Chondrocyte (in vitro differentiated cells): ENCODE results near the gene DEGS2. TPM values are rescaled to one million over a fixed set of nuclear protein-coding genes. Genes with fewer than 3 reads are reported as not detected.
"Not testable (repeated sequence)": the region's sequence is repeated elsewhere in the genome, so short reads cannot be mapped to it uniquely, and the experiment has no call there.

Experiments
- DNase-seq: peaks from one replicate; pipeline ENCODE4 v3.0.0; 2021; ENCODE audit warnings: mixed read lengths, low spot score
- H3K27ac Mint-ChIP-seq: one replicate; pipeline ENCODE4 v1.8.0; 2021; ENCODE audit warnings: mild to moderate bottlenecking, moderate library complexity, mixed read lengths; ENCODE audit not compliant: unreplicated experiment
- H3K27me3 Mint-ChIP-seq: 2 replicates; pipeline ENCODE4 v1.8.0; 2021; ENCODE audit warnings: low read depth, mixed read lengths
- H3K36me3 Mint-ChIP-seq: 2 replicates; pipeline ENCODE4 v1.8.0; 2021; ENCODE audit warnings: low read depth, mixed read lengths
- H3K4me1 Mint-ChIP-seq: 2 replicates; pipeline ENCODE4 v1.8.0; 2021; ENCODE audit warnings: low read depth, mild to moderate bottlenecking, mixed read lengths
- H3K4me3 Mint-ChIP-seq: one replicate; pipeline ENCODE4 v1.8.0; 2021; ENCODE audit warnings: mild to moderate bottlenecking, moderate library complexity, mixed read lengths; ENCODE audit not compliant: unreplicated experiment
- H3K9me3 Mint-ChIP-seq: 2 replicates; pipeline ENCODE4 v1.8.0; 2021; ENCODE audit warnings: low read depth, mixed read lengths
- CTCF ChIP-seq: fragments of 200-600 bp; sonication (generic); IDR thresholded peaks from 2 replicates; pipeline ENCODE4 v1.5.0; 2021; ENCODE audit warnings: antibody characterized with exemption, mild to moderate bottlenecking, moderate library complexity
- total RNA-seq: library from RNA; stranded (reverse); gene quantifications from 3 replicates; pipeline ENCODE4 v1.2.1, GENCODE V29; 2021

DEGS2 gene
- total RNA-seq, 1 donor from 2014 or later: 0.17 TPM

GRCh38 chr14:100187247-100187833 lies 27.9 kb upstream of the DEGS2 start:
- no peaks in the 10 kb centered on the region for H3K36me3 Mint-ChIP-seq
- H3K4me1 Mint-ChIP-seq: peaks cover 1% of the 10 kb centered on the region
- TF ChIP-seq CTCF: no peak
- no peaks in the 10 kb centered on the region for H3K9me3 Mint-ChIP-seq
- H3K4me3 Mint-ChIP-seq: no peak overlapping the region
- no peak overlapping the region for H3K27ac Mint-ChIP-seq
- DNase-seq: no peak
- no peaks in the 10 kb centered on the region for H3K27me3 Mint-ChIP-seq

DNA sequence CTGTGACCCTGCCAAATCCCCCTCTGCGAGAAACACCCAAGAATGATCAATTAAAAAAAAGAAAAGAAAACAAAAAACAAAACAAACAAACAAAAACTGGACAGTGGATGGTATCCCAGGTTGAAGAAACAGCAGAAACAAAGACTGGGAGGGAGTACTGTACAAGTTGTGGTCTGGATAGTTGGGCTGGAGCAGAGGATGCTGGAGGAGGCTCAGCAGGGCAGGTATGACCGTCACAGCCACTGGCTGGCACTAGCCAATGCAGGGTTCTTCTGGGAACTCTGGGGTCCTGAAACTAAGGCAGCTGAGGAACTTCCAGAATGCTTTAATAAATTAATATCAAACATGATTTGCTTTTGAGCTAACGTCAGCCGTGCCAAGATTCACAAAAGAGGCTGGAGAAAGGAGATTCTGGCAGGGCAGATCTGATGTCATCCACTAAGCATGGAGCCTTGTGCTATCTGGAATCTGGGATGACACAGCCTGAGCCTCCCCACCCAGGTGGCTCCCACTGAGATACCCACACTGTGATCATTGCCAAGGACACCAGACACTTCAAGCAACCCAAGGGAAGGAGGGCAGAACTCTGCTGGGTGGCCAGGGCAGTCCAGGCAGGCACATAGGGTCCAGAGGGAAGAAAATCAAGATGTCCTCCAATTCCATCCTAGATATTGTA lies 22.6 kb upstream of the DEGS2 start:
- peak overlapping the region; percentile 78 for H3K27ac Mint-ChIP-seq
- not testable (repeated sequence) for H3K9me3 Mint-ChIP-seq, H3K4me3 Mint-ChIP-seq, H3K36me3 Mint-ChIP-seq, H3K27me3 Mint-ChIP-seq, H3K4me1 Mint-ChIP-seq, DNase-seq

GRCh38 chr14:100180671-100181070 lies 21.2 kb upstream of the DEGS2 start:
- not testable (repeated sequence) for H3K36me3 Mint-ChIP-seq, DNase-seq, H3K9me3 Mint-ChIP-seq, H3K4me3 Mint-ChIP-seq, H3K4me1 Mint-ChIP-seq, H3K27ac Mint-ChIP-seq, H3K27me3 Mint-ChIP-seq

GRCh38 chr14:100178691-100179090 lies 19.2 kb upstream of the DEGS2 start:
- no peak for TF ChIP-seq CTCF
- Mint-ChIP-seq H3K27me3 (peaks cover 5% of the 10 kb centered on the region), H3K4me1 (peaks cover 9% of the 10 kb centered on the region), H3K4me3 (no peak overlapping the region), H3K36me3 (peaks cover 2% of the 10 kb centered on the region), H3K27ac (no peak overlapping the region), H3K9me3 (no peaks in the 10 kb centered on the region)
- no peak for DNase-seq

DNA sequence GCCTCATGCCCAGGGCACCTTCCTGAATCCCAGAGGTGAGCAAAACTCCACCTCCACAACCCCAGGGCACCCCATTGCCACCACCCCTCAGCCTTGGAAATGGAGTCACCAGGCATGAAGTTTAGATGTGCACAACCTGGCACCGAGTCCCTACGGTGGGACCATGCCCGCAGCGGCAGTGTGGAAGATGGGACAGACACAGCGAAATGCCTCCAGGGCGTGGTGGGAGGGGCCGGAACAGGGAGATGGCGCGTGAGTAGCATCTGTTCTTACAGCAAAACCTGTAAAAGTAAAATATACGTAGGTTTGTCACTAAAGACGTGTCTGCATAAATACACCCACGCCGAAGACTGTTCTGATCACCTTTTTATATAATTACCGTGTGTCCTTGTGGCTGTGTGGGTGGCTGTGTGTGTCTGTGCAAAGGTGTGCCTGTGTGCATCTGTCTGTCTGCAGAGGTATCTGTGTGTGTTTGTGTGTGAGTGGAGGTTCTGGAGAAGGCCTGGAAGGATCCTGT lies 17.4 kb upstream of the DEGS2 start:
- Mint-ChIP-seq H3K27ac (no peak overlapping the region), H3K4me3 (no peak overlapping the region), H3K27me3 (peaks cover 10% of the 10 kb centered on the region), H3K36me3 (peaks cover 2% of the 10 kb centered on the region), H3K9me3 (no peaks in the 10 kb centered on the region), H3K4me1 (peaks cover 3% of the 10 kb centered on the region)
- TF ChIP-seq CTCF: no peak
- DNase-seq: no peak

- TF ChIP-seq CTCF: no peak
- Mint-ChIP-seq H3K27me3 (peaks cover 16% of the 10 kb centered on the region), H3K36me3 (peaks cover 2% of the 10 kb centered on the region), H3K4me1 (no peaks in the 10 kb centered on the region), H3K9me3 (no peaks in the 10 kb centered on the region), H3K27ac (no peak overlapping the region), H3K4me3 (no peak overlapping the region)
- DNase-seq: no peak
Measured at GRCh38 chr14:100173353-100173752, 13.9 kb upstream of the DEGS2 start.
